SK-N-SH treated with all-trans-retinoic acid at 6 μM for 48 hours (cell line): ENCODE data around the gene GPR37L1.

ENCODE experiments used
- ATAC-seq: fragments of 200-7000 bp; cut with Tn5 transposase; 3 replicates; pipeline ENCODE4 v1.9.1; 2020; ENCODE audit warnings: mild to moderate bottlenecking, moderate library complexity
- ARNTL ChIP-seq: fragments of 450-650 bp; formaldehyde crosslinking; IDR thresholded peaks from 2 replicates; pipeline ENCODE4 v1.5.0; 2020; ENCODE audit warnings: low read depth, mild to moderate bottlenecking, moderate library complexity, borderline replicate concordance
- BACH2 ChIP-seq: fragments of 250-450 bp; sonication (Bioruptor Pico); IDR thresholded peaks from 2 replicates; pipeline ENCODE4 v1.9.0; 2021; ENCODE audit warnings: mild to moderate bottlenecking, borderline replicate concordance
- CREB5 ChIP-seq: fragments of 250-450 bp; sonication (Bioruptor Pico); IDR thresholded peaks from 2 replicates; pipeline ENCODE4 v1.5.1; 2020; ENCODE audit warnings: low read depth, mild to moderate bottlenecking, moderate library complexity
- CSDC2 ChIP-seq: fragments of 250-450 bp; sonication (Bioruptor Pico); IDR thresholded peaks from 2 replicates; pipeline ENCODE4 v1.5.0; 2020; ENCODE audit warnings: mild to moderate bottlenecking, moderate library complexity
- ESRRG ChIP-seq: fragments of 250-450 bp; sonication (Bioruptor Pico); IDR thresholded peaks from 2 replicates; pipeline ENCODE4 v1.6.1; 2021; ENCODE audit warnings: mild to moderate bottlenecking
- GLIS3 ChIP-seq: fragments of 250-450 bp; sonication (Bioruptor Pico); IDR thresholded peaks from 2 replicates; pipeline ENCODE4 v1.5.0; 2020; ENCODE audit warnings: mild to moderate bottlenecking, moderate library complexity
- ISL1 ChIP-seq: fragments of 250-450 bp; sonication (Bioruptor Pico); IDR thresholded peaks from 2 replicates; pipeline ENCODE4 v2.1.2; 2022; ENCODE audit warnings: mild to moderate bottlenecking, moderate library complexity
- PATZ1 ChIP-seq: fragments of 250-450 bp; sonication (Bioruptor Pico); IDR thresholded peaks from 2 replicates; pipeline ENCODE4 v1.8.0; 2020; ENCODE audit warnings: mild to moderate bottlenecking, moderate library complexity, borderline replicate concordance
- PPARA ChIP-seq: fragments of 250-450 bp; sonication (Bioruptor Pico); IDR thresholded peaks from 2 replicates; pipeline ENCODE4 v1.5.0; 2020; ENCODE audit warnings: mild to moderate bottlenecking, borderline replicate concordance
- RARB ChIP-seq: fragments of 250-450 bp; sonication (Bioruptor Pico); IDR thresholded peaks from 2 replicates; pipeline ENCODE4 v1.8.0; 2021; ENCODE audit warnings: mild to moderate bottlenecking, moderate library complexity
- SNAI2 ChIP-seq: fragments of 250-450 bp; sonication (Bioruptor Pico); IDR thresholded peaks from 2 replicates; pipeline ENCODE4 v1.5.0; 2020; ENCODE audit warnings: mild to moderate bottlenecking, moderate library complexity
- TCF4 ChIP-seq: fragments of 250-450 bp; sonication (Bioruptor Pico); IDR thresholded peaks from 2 replicates; pipeline ENCODE4 v1.8.0; 2021; ENCODE audit warnings: mild to moderate bottlenecking, moderate library complexity, borderline replicate concordance
- TOX ChIP-seq: fragments of 250-450 bp; sonication (Bioruptor Pico); IDR thresholded peaks from 2 replicates; pipeline ENCODE4 v1.8.0; 2021; ENCODE audit warnings: mild to moderate bottlenecking, moderate library complexity, borderline replicate concordance
- TSHZ2 ChIP-seq: fragments of 250-450 bp; sonication (Bioruptor Pico); IDR thresholded peaks from 2 replicates; pipeline ENCODE4 v1.5.0; 2020; ENCODE audit warnings: mild to moderate bottlenecking, moderate library complexity
- ZC3H10 ChIP-seq: fragments of 250-450 bp; sonication (Bioruptor Pico); IDR thresholded peaks from 2 replicates; pipeline ENCODE4 v1.5.1; 2021; ENCODE audit warnings: mild to moderate bottlenecking, moderate library complexity
- ZFP3 ChIP-seq: fragments of 250-450 bp; sonication (Bioruptor Pico); IDR thresholded peaks from 2 replicates; pipeline ENCODE4 v1.5.0; 2020; ENCODE audit warnings: mild to moderate bottlenecking, moderate library complexity
- ZFP30 ChIP-seq: fragments of 450-650 bp; formaldehyde crosslinking; IDR thresholded peaks from 2 replicates; pipeline ENCODE4 v1.5.0; 2022; ENCODE audit warnings: mild to moderate bottlenecking, moderate library complexity
- ZNF565 ChIP-seq: fragments of 450-650 bp; formaldehyde crosslinking; conservative IDR thresholded peaks from 2 replicates; pipeline ENCODE4 v1.5.0; 2020; ENCODE audit warnings: low read depth, mild to moderate bottlenecking, moderate library complexity
- ZNF70 ChIP-seq: fragments of 450-650 bp; formaldehyde crosslinking; IDR thresholded peaks from 2 replicates; pipeline ENCODE4 v1.5.0; 2020; ENCODE audit warnings: mild to moderate bottlenecking, moderate library complexity
- ZNF8 ChIP-seq: fragments of 450-650 bp; formaldehyde crosslinking; IDR thresholded peaks from 2 replicates; pipeline ENCODE4 v1.5.0; 2020; ENCODE audit warnings: mild to moderate bottlenecking, moderate library complexity
- TF ChIP-seq, protein P1 (sequence below): fragments of 250-450 bp; sonication (Bioruptor Pico); IDR thresholded peaks from 2 replicates; pipeline ENCODE4 v1.8.0; 2021; ENCODE audit warnings: low read depth, mild to moderate bottlenecking, moderate library complexity, borderline replicate concordance
- TF ChIP-seq, protein P2 (sequence below): fragments of 250-450 bp; sonication (Bioruptor Pico); IDR thresholded peaks from 2 replicates; pipeline ENCODE4 v1.5.1; 2021; ENCODE audit warnings: mild to moderate bottlenecking, moderate library complexity

Gene GPR37L1

GRCh38 chr1:202085682-202086373 is 36.9 kb upstream of the GPR37L1 start:
- TF ChIP-seq ARNTL (no peak), PPARA (CRISPR knock-in tag) (no peak), ZFP30 (CRISPR knock-in tag) (no peak), BACH2 (no peak), ZFP3 (no peak), TCF4 (CRISPR knock-in tag) (no peak), CSDC2 (CRISPR knock-in tag) (no peak), PATZ1 (CRISPR knock-in tag) (no peak), SNAI2 (CRISPR knock-in tag) (no peak), TSHZ2 (no peak), ZC3H10 (no peak), ZNF70 (CRISPR knock-in tag) (no peak), ZNF8 (CRISPR knock-in tag) (no peak), ESRRG (CRISPR knock-in tag) (no peak), GLIS3 (CRISPR knock-in tag) (no peak), ZNF565 (CRISPR knock-in tag) (no peak), RARB (CRISPR knock-in tag) (no peak)
- TF ChIP-seq, protein P1, sequence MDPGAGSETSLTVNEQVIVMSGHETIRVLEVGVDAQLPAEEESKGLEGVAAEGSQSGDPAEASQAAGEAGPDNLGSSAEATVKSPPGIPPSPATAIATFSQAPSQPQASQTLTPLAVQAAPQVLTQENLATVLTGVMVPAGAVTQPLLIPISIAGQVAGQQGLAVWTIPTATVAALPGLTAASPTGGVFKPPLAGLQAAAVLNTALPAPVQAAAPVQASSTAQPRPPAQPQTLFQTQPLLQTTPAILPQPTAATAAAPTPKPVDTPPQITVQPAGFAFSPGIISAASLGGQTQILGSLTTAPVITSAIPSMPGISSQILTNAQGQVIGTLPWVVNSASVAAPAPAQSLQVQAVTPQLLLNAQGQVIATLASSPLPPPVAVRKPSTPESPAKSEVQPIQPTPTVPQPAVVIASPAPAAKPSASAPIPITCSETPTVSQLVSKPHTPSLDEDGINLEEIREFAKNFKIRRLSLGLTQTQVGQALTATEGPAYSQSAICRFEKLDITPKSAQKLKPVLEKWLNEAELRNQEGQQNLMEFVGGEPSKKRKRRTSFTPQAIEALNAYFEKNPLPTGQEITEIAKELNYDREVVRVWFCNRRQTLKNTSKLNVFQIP: no peak
- TF ChIP-seq, protein P2, sequence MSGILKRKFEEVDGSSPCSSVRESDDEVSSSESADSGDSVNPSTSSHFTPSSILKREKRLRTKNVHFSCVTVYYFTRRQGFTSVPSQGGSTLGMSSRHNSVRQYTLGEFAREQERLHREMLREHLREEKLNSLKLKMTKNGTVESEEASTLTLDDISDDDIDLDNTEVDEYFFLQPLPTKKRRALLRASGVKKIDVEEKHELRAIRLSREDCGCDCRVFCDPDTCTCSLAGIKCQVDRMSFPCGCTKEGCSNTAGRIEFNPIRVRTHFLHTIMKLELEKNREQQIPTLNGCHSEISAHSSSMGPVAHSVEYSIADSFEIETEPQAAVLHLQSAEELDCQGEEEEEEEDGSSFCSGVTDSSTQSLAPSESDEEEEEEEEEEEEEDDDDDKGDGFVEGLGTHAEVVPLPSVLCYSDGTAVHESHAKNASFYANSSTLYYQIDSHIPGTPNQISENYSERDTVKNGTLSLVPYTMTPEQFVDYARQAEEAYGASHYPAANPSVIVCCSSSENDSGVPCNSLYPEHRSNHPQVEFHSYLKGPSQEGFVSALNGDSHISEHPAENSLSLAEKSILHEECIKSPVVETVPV: no peak
- no peak for ATAC-seq

GRCh38 chr1:202086579-202087350 is 36.0 kb upstream of the GPR37L1 start:
- ATAC-seq: no peak

More at GRCh38 chr1:202086579-202087350, 36.0 kb upstream of the GPR37L1 start:
- TF ChIP-seq GLIS3 (CRISPR knock-in tag): no peak
- no peak for TF ChIP-seq CREB5
- no peak for TF ChIP-seq ZC3H10
- no peak for TF ChIP-seq ISL1
- no peak for TF ChIP-seq TOX
- no peak for TF ChIP-seq BACH2
- no peak for TF ChIP-seq SNAI2 (CRISPR knock-in tag)
- TF ChIP-seq TCF4 (CRISPR knock-in tag): no peak
- no peak for TF ChIP-seq ZFP3
- TF ChIP-seq ARNTL: no peak
- no peak for TF ChIP-seq RARB (CRISPR knock-in tag)
- TF ChIP-seq ZNF70 (CRISPR knock-in tag): no peak
- no peak for TF ChIP-seq PPARA (CRISPR knock-in tag)
- TF ChIP-seq CSDC2 (CRISPR knock-in tag): no peak
- no peak for TF ChIP-seq ESRRG (CRISPR knock-in tag)
- TF ChIP-seq ZNF8 (CRISPR knock-in tag): no peak
- no peak for TF ChIP-seq PATZ1 (CRISPR knock-in tag)
- TF ChIP-seq TSHZ2: no peak
